Fibroblast of villous mesenchyme (primary cell): ENCODE measurements around the gene TXNRD2. TPM values are rescaled to one million over a fixed set of nuclear protein-coding genes. Genes with fewer than 3 reads are reported as not detected.

ENCODE experiments used
- DNase-seq: peaks from one replicate; pipeline ENCODE4 v3.0.0-alpha.2; 2010; ENCODE audit warnings: low read depth
- H3K4me3 ChIP-seq: 2 replicates; pipeline ENCODE4 v1.5.1; 2011; ENCODE audit warnings: low read depth, mild to moderate bottlenecking, low read length
- CTCF ChIP-seq: IDR thresholded peaks from 2 replicates; pipeline ENCODE4 v1.5.1; 2012; ENCODE audit warnings: low read depth, mild to moderate bottlenecking, low read length; ENCODE audit not compliant: insufficient read depth
- total RNA-seq: library from RNA; depleted of rRNA; stranded (reverse); fragments of >200 nt; gene quantifications from 2 replicates; pipeline ENCODE4 v1.2.3, GENCODE V29; 2012

TXNRD2 gene
- total RNA-seq, 1 donor, result 39.3 TPM

GRCh38 chr22:19864538-19865106 lies 77.0 kb downstream of the TXNRD2 start:
- no peak for DNase-seq
- no peak for TF ChIP-seq CTCF
- no peak overlapping the region for H3K4me3 ChIP-seq

DNA sequence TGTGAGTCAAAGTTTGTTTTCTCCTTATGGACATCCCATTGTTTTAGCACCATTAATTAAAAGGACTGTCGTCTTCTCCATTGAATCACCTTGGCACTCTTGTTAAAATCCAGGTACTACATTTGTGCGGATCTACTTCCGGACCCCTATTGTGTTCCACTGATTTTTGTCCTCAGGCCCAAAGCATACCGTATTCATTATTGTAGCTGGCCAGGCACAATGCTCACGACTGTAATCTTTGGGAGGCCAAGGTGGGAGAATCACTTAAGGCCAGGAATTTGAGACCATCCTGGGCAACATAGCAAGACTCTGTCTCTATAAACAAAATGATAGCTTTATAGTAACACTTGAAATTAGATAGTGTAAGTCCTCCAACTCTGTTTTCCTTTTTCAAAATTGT lies 78.0 kb downstream of the TXNRD2 start:
- no peak overlapping the region for H3K4me3 ChIP-seq
- TF ChIP-seq CTCF, result no peak
- no peak for DNase-seq

- no peak for TF ChIP-seq CTCF
- DNase-seq, result no peak
- no peak overlapping the region for H3K4me3 ChIP-seq
These were observed 78.9 kb downstream of the TXNRD2 start for GRCh38 chr22:19862619-19863246.

DNA sequence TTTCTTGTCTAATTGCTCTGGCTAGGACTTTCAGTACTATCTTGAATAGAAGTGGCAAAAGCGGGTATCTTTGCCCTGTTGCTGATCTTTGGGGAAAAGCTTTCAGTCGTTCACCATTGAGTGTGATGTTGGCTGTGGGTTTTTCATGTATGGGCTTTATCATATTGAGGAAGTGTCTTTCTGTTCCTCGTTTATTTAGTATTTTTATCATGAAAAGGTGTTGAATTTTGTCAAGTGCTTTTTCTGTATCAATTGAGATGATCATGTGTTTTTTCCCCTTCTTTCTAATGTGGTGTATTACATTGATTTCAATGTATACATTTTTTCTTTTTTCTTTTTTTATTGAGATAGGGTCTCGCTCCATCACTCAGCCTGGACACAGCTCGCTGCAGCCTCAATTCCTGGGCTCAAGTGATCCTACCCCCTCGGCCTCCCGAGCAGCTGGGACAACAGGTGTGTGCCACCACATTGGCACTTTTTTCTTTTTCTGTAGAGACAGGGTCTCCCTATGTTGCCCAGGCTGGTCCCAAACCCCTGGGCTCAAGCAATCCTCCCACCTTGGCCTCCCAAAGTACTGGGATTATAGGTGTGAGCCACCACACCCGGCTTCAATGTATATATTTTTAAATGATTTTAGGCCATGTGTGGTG lies 81.6 kb downstream of the TXNRD2 start:
- H3K4me3 ChIP-seq, result no peak overlapping the region
- no peak for TF ChIP-seq CTCF
- no peak for DNase-seq

DNA sequence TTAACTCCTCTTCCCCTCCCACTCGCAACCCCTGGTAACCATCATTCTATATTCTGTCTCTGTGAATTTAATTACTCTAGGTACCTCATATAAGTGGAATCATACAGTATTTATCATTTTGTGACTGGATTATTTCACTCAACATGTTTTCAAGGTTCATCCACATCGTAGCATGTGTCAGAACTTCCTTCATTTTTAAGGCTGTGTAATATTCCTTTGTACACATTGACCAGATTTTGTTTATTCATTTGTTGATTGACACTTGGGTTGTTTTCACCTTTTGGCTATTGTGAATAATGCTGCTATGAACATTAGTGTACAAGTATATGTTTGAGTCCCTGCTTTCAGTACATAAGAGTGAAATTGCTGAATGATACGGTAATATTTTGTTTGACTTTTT lies 84.2 kb downstream of the TXNRD2 start:
- no peak for DNase-seq
- TF ChIP-seq CTCF, result no peak
- no peak overlapping the region for H3K4me3 ChIP-seq

GRCh38 chr22:19855504-19856409 lies 85.9 kb downstream of the TXNRD2 start:
- H3K4me3 ChIP-seq, result peak overlapping the region; percentile 75
- no peak for TF ChIP-seq CTCF
- DNase-seq, result peak; percentile 71
